ENCODE results near the gene CMBL. TPM values are rescaled to one million over a fixed set of nuclear protein-coding genes. Genes with fewer than 3 reads are reported as not detected.

CMBL gene
- total and polyA plus RNA-seq, 2 of the 13 experiments (the other 11 are each of a cell fraction or from before 2014, with no cell fraction given), result 11.5 to 17.0 TPM

DNA sequence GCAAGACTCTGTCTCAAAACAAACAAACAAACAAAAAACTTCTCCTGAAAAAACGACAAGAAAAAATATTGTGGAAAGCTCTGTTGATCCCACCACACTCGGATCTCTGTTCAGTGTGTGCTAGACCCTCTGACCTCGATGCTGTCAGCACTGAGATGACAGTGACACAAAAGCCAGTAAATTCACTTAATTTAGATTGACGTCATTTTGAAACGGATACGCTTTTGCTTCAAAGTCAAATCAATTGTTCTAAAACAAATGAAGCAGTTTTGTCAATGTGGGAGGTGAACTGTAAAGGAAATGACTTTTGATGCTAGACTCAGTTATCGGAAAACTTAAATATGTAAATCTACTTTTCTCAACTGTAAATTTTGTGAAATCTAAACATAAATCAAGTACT lies 31.0 kb downstream of the CMBL start:
- FAIRE-seq, result no peak
- whole genome bisulfite sequencing (ENCODE audit: low lambda C conversion rate), result 87% methylated on average over 7 of the region's 7 CpGs
- Histone ChIP-seq H2AFZ (ENCODE audit: low read length) (no peak overlapping the region), H3K79me2 (ENCODE audit: insufficient read depth, low read length) (no peaks in the 10 kb centered on the region), H3K27me3 (ENCODE audit: control insufficient read depth in 1 of 2, insufficient read depth in 2 of 2, low read length in 2 of 2) (no peaks in the 10 kb centered on the region), H4K20me1 (ENCODE audit: insufficient read depth, low read length) (no peaks in the 10 kb centered on the region), H3K4me2 (ENCODE audit: low read depth, low read length) (no peak overlapping the region), H3K27ac (ENCODE audit: extremely low read length, insufficient read depth, low read length) (no peak overlapping the region), H3K4me3 (replicated peaks in 1 of 3; ENCODE audit: insufficient read depth in 1 of 3, low read depth in 2 of 3, low read length in 3 of 3) (no peak overlapping the region), H3K36me3 (replicated peaks in 1 of 2; ENCODE audit: control insufficient read depth in 1 of 2, insufficient read depth in 2 of 2, low read length in 2 of 2) (no peaks in the 10 kb centered on the region; a peak in 1 of 5 replicates), H3K9ac (ENCODE audit: insufficient read depth, low read depth, low read length) (no peak overlapping the region), H3K4me1 (ENCODE audit: insufficient read depth, low read length) (peaks cover 23% of the 10 kb centered on the region), H3K9me3 (ENCODE audit: low read length) (no peaks in the 10 kb centered on the region)
- DNase-seq (ENCODE audit: low spot score), result no peak
- POLR2A ChIA-PET, result no interaction called here
- CTCF ChIA-PET (ENCODE audit: low intra/inter-chr PET ratio, low total read pairs), result no interaction called here
- intact Hi-C loops (cut with micrococcal nuclease; ENCODE audit: unreplicated experiment), result no loop called here
- in situ Hi-C loops (cut with HindIII; ENCODE audit: extremely low pct_ligation_motif_present, low pct_unique_long_range_greater_than_20kb), result no loop called here
- no peak for ATAC-seq
- no TSS peak for BruUV-seq (replicated peaks)
- TF ChIP-seq, protein P1, sequence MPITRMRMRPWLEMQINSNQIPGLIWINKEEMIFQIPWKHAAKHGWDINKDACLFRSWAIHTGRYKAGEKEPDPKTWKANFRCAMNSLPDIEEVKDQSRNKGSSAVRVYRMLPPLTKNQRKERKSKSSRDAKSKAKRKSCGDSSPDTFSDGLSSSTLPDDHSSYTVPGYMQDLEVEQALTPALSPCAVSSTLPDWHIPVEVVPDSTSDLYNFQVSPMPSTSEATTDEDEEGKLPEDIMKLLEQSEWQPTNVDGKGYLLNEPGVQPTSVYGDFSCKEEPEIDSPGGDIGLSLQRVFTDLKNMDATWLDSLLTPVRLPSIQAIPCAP (CRISPR knock-in tag; IDR thresholded peaks at IDR 0.05; ENCODE audit: low read depth), result no peak
- TF ChIP-seq ZNF432 (CRISPR knock-in tag; IDR thresholded peaks at IDR 0.05; ENCODE audit: borderline replicate concordance) (no peak), NFYC (CRISPR knock-in tag; IDR thresholded peaks at IDR 0.05) (no peak), PPARG (CRISPR knock-in tag; conservative IDR thresholded peaks at IDR 0.05) (no peak), ZC3H13 (CRISPR knock-in tag; IDR thresholded peaks at IDR 0.05) (no peak), ELF1 (CRISPR knock-in tag; IDR thresholded peaks at IDR 0.05) (no peak), ZNF451 (CRISPR knock-in tag; IDR thresholded peaks at IDR 0.05) (no peak), SETDB1 (CRISPR knock-in tag; IDR thresholded peaks at IDR 0.05; ENCODE audit: borderline replicate concordance) (no peak), ZNF143 (CRISPR knock-in tag; IDR thresholded peaks at IDR 0.05) (no peak), SP5 (CRISPR knock-in tag; IDR thresholded peaks at IDR 0.05; ENCODE audit: borderline replicate concordance, low read depth) (no peak), ZNF550 (CRISPR knock-in tag; IDR thresholded peaks at IDR 0.05; ENCODE audit: borderline replicate concordance) (no peak), ZNF10 (CRISPR knock-in tag; IDR thresholded peaks at IDR 0.05; ENCODE audit: borderline replicate concordance, low read depth) (no peak), ZSCAN29 (CRISPR knock-in tag; conservative IDR thresholded peaks at IDR 0.05) (no peak)
- TF ChIP-seq, protein P2, sequence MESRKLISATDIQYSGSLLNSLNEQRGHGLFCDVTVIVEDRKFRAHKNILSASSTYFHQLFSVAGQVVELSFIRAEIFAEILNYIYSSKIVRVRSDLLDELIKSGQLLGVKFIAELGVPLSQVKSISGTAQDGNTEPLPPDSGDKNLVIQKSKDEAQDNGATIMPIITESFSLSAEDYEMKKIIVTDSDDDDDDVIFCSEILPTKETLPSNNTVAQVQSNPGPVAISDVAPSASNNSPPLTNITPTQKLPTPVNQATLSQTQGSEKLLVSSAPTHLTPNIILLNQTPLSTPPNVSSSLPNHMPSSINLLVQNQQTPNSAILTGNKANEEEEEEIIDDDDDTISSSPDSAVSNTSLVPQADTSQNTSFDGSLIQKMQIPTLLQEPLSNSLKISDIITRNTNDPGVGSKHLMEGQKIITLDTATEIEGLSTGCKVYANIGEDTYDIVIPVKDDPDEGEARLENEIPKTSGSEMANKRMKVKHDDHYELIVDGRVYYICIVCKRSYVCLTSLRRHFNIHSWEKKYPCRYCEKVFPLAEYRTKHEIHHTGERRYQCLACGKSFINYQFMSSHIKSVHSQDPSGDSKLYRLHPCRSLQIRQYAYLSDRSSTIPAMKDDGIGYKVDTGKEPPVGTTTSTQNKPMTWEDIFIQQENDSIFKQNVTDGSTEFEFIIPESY (CRISPR knock-in tag; IDR thresholded peaks at IDR 0.05), result no peak
- TF ChIP-seq, protein P3, sequence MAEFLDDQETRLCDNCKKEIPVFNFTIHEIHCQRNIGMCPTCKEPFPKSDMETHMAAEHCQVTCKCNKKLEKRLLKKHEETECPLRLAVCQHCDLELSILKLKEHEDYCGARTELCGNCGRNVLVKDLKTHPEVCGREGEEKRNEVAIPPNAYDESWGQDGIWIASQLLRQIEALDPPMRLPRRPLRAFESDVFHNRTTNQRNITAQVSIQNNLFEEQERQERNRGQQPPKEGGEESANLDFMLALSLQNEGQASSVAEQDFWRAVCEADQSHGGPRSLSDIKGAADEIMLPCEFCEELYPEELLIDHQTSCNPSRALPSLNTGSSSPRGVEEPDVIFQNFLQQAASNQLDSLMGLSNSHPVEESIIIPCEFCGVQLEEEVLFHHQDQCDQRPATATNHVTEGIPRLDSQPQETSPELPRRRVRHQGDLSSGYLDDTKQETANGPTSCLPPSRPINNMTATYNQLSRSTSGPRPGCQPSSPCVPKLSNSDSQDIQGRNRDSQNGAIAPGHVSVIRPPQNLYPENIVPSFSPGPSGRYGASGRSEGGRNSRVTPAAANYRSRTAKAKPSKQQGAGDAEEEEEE (CRISPR knock-in tag; IDR thresholded peaks at IDR 0.05; ENCODE audit: borderline replicate concordance), result no peak
- TF ChIP-seq, protein P4, sequence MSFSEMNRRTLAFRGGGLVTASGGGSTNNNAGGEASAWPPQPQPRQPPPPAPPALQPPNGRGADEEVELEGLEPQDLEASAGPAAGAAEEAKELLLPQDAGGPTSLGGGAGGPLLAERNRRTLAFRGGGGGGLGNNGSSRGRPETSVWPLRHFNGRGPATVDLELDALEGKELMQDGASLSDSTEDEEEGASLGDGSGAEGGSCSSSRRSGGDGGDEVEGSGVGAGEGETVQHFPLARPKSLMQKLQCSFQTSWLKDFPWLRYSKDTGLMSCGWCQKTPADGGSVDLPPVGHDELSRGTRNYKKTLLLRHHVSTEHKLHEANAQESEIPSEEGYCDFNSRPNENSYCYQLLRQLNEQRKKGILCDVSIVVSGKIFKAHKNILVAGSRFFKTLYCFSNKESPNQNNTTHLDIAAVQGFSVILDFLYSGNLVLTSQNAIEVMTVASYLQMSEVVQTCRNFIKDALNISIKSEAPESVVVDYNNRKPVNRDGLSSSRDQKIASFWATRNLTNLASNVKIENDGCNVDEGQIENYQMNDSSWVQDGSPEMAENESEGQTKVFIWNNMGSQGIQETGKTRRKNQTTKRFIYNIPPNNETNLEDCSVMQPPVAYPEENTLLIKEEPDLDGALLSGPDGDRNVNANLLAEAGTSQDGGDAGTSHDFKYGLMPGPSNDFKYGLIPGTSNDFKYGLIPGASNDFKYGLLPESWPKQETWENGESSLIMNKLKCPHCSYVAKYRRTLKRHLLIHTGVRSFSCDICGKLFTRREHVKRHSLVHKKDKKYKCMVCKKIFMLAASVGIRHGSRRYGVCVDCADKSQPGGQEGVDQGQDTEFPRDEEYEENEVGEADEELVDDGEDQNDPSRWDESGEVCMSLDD (CRISPR knock-in tag; IDR thresholded peaks at IDR 0.05; ENCODE audit: borderline replicate concordance), result no peak

Data from HepG2 (cell line).